Epithelial cell of esophagus (primary cell): Measurements from ENCODE around the gene SEPTIN11.
A peak's percentile ranks its signal among the peaks of the same experiment; 100 is the strongest.

Source experiments
- DNase-seq: peaks from one replicate; pipeline ENCODE4 v3.0.0; 2010; ENCODE audit warnings: low read depth
- H3K4me3 ChIP-seq: 2 replicates; pipeline ENCODE4 v1.5.1; 2011; ENCODE audit warnings: mild to moderate bottlenecking, low read length, control low read depth
- CTCF ChIP-seq: IDR thresholded peaks from 2 replicates; pipeline ENCODE4 v1.5.1; 2011; ENCODE audit warnings: low read depth, mild to moderate bottlenecking, low read length, control low read depth, inconsistent platforms; ENCODE audit not compliant: insufficient read depth; ENCODE audit errors: missing control alignments

SEPTIN11 gene

DNA sequence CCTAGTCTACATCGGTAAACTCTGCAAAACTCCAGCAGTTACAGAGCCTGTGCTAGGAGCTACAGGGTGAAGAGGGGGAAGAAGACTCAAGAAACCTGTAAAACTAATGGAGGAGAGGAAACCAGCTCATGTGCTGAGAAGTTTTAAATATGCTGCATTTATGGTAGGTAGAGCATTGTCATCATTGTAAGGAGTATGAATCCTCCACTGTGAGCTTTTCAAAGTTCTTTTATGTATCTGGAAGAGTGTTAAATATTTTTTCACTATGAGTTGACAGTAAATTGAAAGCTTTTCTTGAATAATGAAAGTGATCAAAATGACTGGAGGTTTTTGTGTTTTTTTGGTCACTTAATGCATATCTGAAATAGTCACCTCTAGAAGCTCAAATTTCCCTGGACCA is 46.2 kb downstream of the SEPTIN11 start:
- DNase-seq, result no peak
- no peak overlapping the region for H3K4me3 ChIP-seq
- no peak for TF ChIP-seq CTCF

DNA sequence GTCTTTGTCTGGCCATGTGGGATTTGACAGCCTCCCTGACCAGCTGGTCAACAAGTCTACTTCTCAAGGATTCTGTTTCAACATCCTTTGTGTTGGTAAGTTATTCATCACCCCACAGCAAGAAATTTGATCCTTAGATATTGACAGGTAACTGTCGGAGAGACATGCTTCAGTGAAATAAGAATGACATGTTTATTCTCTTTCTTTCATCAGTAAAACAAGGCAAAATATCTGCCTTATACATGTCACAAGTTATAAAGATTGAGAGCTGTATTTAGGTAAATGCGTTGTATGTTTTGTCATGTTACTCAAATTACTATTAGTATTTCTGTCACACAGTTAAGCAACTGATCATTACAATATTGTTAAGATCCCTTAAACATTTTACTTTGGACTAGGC is 46.9 kb downstream of the SEPTIN11 start:
- no peak for TF ChIP-seq CTCF
- DNase-seq, result no peak

GRCh38 chr4:76997077-76997476 is 47.5 kb downstream of the SEPTIN11 start:
- no peak for DNase-seq
- no peak overlapping the region for H3K4me3 ChIP-seq
- TF ChIP-seq CTCF, result no peak

More for the DNA sequence above, 46.9 kb downstream of the SEPTIN11 start:
- no peak overlapping the region for H3K4me3 ChIP-seq

DNA sequence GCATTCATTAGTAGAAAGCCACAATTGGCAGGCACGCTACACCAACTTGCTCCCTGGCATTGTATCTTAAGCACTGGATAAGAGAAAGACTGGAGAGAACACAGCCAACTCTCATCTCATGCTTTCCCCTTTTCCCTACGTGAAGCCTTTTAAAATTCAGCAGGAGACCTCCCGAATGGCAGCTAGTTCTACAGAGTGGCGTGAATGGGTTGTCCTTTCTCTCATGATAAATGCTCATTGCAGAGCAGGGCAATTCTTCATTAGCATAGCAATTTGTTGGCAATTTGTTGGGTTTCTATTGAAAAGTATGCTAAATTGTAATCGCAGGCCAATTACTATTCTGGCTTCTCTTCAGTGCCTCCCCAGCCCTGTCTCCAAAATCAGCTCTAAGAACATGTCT is 48.0 kb downstream of the SEPTIN11 start:
- TF ChIP-seq CTCF, result no peak
- no peak for DNase-seq
- no peak overlapping the region for H3K4me3 ChIP-seq

DNA sequence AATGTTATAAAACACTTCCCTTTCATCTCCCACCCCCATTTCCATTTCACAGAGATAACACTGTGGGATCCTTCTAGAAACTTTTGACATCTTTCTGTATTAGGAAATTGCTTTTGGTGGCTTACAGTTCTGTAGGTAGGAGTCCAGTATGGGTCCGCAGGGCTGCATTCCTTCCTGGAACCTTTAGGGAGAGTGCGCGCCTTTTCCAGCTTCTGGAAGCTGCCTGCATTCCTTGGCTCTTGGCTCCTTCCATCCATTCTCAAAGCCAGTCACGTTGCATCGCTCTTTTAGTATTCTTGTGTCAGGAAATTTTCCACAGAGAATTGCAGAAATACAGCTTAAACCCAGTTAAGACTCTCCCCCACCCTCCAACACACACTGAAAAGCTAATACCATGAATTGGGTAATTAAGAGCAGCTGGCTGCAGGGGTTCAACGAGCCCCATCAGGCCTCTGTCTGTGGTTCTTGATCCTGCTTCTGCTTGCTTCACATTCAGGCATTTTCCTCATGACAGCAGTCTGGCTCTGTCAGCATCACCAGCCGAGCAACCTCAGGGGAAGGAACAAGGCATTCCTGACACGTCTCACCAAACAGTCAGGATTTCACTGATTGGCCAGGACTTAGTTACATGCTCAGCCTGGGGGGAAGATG is 48.8 kb downstream of the SEPTIN11 start:
- no peak for TF ChIP-seq CTCF
- DNase-seq, result peak; percentile 33
- H3K4me3 ChIP-seq, result no peak overlapping the region
